LoVo (cell line): ENCODE measurements around the gene ERO1A.
"Not testable (repeated sequence)": the region's sequence is repeated elsewhere in the genome, so short reads cannot be mapped to it uniquely, and the experiment has no call there.

ENCODE experiments used
- DNase-seq: peaks from one replicate; pipeline ENCODE4 v3.0.0-alpha.2; 2016; ENCODE audit warnings: low spot score

ERO1A gene

DNA sequence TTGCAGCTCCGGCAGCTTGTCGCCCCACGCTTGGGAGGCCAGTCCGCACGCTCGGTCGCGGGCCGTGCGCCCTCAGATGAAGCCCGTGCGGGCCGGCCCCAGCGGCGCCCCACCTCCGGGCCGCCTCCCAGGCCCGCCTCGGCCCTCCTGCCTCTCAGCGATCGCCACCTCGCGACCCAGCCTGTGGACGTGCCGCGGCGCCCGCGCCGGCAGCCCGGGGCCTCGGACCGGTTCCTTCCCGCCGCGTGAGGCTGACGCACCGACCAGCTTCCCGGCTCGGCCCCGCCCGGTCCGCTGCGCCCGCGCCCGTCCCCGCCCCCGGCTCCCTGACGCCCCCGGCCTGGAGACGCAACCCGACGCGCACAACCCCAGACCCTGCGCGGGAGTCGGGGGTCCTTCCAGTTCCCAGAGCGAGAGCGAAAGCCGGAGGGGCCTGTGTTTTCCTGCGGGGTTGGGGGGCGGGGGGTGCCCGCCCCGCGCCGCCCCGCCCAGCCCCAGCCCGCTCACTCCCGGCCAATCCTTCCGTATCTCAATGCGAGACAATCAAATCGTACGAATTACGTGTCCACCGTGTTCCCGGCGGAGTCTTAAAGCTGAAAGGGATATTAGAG lies at the start of gene ERO1A:
Gene ERO1A, minus strand, starts transcription at position 78 of the 611 bp plus-strand sequence. Its CDS starts 77 bp downstream, at position 1.
- peak; percentile 74 for DNase-seq

- no peak for DNase-seq
Observed at GRCh38 chr14:52741865-52742264, 46.5 kb upstream of the ERO1A start.

DNA sequence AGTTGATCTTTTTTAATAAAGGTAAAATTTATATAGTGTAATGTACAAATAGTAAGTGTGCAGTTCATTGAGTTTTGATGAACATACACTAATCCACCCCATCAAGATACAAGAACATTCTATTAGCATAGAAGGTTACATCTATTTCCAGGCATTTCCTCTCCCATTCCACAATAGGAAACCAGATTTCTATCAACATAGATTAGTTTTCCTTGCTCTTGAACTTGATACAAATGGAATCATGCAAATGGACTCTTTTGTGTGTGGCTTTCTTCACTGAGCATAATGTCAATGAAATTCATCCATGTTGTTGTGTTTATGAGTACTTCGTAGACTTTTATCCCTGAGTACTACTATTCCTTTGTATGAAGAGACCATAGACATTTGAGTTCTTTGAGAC lies 45.4 kb upstream of the ERO1A start:
- DNase-seq, result no peak

GRCh38 chr14:52738409-52738808 lies 43.1 kb upstream of the ERO1A start:
- DNase-seq, result no peak

- no peak for DNase-seq
Observed at GRCh38 chr14:52735921-52736489, 40.6 kb upstream of the ERO1A start.

DNA sequence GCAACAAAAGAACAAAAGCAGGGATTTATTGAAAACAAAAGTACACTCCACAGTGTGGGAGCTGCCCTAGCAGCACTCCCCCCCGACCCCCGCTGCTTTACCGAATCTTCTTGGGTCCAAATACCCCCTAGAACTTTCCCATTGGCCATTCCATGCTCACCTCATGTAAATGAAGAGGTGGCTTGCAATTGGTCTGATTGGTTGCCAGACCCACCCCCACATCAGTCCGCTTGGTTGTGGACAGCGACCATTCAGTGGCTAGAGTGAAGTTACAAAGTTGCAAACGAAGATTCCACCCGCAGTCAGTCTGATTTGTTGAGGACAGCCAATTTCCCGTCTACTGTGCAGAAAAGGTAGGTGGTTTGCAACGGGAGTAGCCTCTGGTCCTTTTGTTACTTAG lies 38.5 kb upstream of the ERO1A start:
- DNase-seq, result no peak

DNA sequence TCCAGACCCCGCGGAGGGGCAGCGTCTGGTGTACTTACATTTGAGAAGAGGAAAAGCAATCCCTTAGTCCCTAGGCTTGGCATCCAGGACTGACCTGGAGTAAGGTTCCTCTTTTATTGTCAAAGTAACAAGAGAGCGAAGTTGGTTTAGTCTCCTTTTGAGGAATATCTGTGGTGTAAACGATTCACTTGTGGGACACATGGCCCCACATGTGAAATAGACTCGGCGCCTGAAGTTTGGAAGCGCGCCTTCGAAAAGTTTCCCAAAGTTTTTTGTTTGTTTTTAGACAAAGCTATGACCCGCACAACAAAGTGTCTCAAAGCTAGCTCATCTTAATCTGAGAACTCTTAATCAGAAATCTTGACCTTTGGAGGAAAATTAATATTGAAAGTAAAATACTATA lies 35.4 kb upstream of the ERO1A start:
- DNase-seq, result no peak

DNA sequence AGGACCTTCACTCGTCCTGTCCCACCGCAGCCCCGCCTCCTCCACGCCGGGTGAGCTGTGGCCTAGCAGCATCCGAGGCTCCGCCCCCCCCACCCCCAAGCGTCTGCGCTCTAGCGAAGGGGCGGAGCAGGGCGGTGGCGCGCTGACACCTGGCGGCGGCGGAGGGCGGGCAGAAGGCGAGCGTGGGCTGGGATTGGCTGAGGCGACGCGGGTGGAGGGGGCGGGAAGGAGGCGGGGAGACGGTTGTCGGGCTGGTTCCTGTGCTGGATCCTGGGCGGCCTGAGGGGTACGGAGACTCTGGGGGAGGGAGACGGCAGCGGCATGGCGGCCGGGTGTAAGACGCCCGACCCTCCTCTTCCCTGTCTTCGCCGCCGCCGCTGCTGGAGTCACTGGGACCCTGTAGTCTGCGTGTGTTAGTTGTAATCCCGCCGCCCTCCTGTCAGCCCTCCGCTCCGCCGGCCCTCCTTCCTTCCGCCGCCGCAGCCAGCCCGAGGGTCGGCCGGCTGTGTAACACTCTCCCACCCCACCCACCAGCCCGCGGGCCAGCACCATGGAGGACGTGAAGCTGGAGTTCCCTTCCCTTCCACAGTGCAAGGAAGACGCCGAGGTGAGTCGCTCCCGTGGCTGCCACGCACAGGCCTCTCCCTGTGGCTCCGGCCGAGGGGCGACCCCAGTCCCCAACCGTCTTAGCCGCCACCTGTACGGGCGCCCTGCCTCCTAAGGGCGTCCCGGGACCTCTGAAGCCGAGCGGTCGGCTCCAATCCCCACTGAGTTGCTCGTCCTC lies 34.8 kb upstream of the ERO1A start, which contains the start of gene STYX:
Gene STYX, plus strand, starts transcription at position 242 of the 784 bp plus-strand sequence. Its CDS starts 309 bp downstream, at position 551.
- peak; percentile 97 for DNase-seq

GRCh38 chr14:52729585-52729924 lies 34.2 kb upstream of the ERO1A start:
- no peak for DNase-seq

DNA sequence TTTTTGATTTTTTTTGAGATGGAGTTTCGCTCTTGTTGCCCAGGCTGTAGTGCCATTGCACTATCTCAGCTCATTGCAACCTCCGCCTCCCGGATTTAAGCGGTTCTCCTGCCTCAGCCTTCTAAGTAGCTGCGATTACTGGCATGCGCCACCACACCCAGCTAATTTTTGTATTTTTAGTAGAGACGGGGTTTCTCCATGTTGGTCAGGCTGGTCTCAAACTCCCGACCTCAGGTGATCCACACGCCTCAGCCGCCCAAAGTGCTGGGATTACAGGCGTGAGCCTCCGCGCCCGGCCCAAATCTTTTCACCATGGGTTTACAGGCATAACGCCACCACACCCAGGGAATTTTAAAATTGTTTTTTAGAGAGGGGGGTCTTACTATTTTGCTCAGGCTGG lies 33.7 kb upstream of the ERO1A start:
- DNase-seq, result not testable (repeated sequence)

DNA sequence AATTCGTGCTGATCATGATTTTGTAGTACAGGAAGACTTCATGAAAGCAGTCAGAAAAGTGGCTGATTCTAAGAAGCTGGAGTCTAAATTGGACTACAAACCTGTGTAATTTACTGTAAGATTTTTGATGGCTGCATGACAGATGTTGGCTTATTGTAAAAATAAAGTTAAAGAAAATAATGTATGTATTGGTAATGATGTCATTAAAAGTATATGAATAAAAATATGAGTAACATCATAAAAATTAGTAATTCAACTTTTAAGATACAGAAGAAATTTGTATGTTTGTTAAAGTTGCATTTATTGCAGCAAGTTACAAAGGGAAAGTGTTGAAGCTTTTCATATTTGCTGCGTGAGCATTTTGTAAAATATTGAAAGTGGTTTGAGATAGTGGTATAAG lies 32.2 kb upstream of the ERO1A start:
- DNase-seq, result not testable (repeated sequence)

- DNase-seq, result no peak
Observed at GRCh38 chr14:52724360-52724644, 28.9 kb upstream of the ERO1A start.

DNA sequence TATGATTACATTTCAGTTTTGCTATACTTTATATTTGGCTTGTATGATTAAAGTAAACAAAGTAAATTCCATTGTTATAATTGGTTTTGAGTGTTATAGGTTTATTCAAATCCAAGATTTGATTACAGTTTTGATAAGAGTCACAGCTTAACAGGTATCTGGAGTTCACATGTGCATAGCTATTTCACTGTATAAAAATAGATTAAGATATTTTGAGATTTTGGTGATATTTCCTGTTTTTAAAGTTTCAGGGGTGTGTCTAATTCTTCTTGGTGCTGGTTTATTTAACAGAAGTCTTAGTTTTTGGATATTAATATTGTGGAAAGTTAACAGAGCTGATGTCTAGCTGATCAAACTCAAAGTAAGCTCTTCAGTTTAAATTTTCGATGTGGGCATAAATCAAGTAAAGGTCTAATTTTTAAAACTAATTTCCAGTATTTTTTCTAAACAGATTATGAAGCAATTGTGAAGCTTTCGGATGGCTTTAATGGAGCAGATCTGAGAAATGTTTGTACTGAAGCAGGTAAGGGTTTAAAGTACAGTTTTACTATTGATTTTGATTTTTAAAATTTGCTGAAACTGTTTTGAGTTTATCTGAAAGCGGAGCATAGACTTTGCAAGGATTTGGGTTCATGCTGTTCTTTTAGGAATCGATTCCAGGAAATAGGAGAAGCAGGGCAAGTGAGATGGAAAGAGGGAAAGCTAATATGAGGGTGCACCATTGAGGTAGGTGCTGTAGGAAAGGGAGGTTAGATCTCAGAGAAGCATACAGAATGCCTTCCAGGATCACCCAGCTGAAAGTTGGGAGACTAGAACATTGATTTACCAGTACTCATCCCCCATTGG lies 28.4 kb upstream of the ERO1A start:
- DNase-seq, result no peak

DNA sequence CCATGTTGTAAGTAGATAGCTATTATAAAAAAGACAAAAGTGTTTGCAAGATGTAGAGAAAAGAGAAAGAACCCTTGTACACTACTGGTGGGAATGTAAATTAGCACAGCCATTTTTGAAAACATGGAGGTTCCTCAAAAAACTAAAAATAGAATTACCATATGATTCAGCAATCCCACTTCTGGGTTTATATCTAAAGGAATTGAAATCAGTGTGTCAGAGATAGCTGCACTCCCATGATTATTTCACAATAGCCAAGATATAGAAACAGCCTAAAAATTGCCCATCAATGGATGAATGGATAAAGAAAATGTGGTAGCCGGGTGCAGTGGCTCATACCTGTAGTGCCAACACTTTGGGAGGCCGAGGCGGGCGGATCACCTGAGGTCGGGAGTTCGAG lies 20.8 kb upstream of the ERO1A start:
- DNase-seq, result no peak

- no peak for DNase-seq
Observed at GRCh38 chr14:52711666-52712065, 16.3 kb upstream of the ERO1A start.

DNA sequence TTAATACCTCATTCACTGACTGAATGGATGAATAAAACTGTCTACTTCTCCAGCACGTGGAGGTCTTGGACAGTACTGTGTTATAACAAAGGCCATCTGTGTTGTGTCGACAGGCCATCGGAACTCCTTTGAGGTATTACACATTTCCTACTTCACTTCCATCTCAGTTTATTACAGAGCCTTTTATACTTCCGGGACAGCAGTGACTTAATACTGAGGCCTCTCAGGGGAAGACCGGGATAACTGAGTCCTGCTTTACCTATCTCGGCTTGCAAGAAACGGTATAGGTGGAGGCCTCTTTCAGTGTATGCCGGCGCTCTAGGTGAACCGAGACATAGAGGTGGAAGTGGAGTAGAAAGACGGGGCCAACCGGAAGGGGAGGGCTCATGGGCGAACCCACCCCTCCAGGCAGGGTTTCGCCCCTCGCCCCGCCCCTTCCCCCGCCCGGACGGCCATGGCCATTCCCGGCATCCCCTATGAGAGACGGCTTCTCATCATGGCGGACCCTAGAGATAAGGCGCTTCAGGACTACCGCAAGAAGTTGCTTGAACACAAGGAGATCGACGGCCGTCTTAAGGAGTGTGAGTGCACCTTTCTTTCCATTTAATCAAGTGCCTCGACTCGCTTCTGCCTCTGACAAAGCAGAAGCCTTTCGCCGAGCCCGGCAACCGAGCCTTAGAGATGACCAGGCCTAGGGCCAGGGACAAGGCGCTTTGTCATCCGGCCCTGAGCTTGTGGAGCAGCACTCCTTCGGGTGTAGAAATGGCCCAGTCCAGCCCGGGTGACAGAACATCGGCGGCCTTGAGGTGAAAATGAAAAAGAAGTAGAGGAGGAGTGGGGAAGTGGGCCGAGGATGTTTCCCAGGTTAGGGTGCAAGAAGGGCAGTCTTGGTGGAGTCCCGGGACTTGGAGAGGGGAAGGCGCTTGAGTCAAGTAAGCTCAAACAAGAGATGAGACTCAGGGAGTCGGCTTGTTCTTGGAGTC lies 11.7 kb upstream of the ERO1A start, which contains the start of gene PSMC6:
Gene PSMC6, plus strand, starts transcription at position 477 of the 983 bp plus-strand sequence. Its CDS starts 20 bp downstream, at position 497.
- DNase-seq, result peak; percentile 93

GRCh38 chr14:52706286-52706685 lies 10.9 kb upstream of the ERO1A start:
- DNase-seq, result peak; percentile 16

DNA sequence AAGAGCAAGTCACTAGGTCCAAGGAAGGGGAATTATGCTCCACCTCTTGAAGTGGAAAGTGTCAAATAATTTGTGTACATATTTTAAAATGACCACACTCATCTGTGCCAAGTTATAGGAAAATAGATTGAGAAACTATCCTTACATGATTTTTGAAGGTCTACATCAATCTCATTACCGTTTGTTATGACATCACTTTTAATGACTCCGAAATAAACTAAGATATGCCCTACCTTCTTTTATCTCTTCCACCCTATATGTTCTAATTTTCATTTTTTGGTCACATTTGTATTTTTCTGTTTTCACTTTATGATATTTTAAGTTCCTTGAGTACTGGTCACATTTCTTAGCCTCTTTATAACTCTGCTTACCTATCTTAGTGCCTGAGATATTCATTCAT lies 8.3 kb upstream of the ERO1A start:
- DNase-seq, result no peak

GRCh38 chr14:52703225-52703624 lies 7.9 kb upstream of the ERO1A start:
- DNase-seq, result peak; percentile 70

DNA sequence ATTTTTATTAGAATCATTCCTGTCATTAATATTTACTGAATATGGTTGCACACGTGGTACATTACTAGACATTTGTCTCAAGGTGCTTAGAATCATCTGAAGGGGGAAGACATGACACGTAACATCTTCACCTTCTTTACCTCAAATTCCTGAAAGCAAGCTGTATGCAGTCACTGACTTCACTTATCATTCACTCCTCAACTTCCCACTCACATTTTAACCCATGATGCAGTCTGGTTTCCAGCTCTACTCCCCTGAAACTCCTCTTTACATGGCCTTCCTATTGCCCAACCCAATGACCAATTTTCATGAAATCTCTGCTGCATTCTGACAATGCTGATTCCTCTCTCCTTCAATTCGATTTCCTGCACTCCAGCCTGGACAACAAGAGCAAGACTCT lies 5.9 kb upstream of the ERO1A start:
- no peak for DNase-seq

DNA sequence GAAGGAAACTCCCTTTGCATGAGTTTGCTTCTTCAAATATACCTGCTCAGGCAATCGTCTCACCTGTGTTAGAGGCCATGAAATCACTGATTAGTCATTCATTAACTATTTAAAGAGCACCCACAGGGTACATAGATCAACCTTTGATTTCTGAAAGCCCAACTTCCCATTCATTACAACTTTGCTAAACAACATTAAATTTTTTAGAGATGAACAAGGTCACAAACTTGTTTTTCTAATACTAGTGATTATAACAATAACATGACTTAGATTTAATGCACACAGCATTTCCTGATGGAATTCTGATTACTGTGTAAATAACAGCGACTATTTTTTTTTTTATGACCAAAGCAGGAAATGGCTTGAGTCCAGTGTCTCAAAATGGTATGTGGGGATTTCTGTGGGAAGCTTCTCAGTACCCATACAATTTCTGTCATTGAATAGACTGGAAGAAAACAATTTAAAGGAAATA lies 5.4 kb upstream of the ERO1A start:
- DNase-seq, result peak; percentile 86
